Astrocyte of the cerebellum (primary cell): ENCODE data around the gene TPX2.
"Not testable (repeated sequence)": the region's sequence is repeated elsewhere in the genome, so short reads cannot be mapped to it uniquely, and the experiment has no call there.

ENCODE experiments used
- DNase-seq: peaks from one replicate; pipeline ENCODE4 v3.0.0-alpha.2; 2011; ENCODE audit warnings: low read depth
- H3K4me3 ChIP-seq: 2 replicates; pipeline ENCODE4 v1.5.1; 2011; ENCODE audit warnings: mild to moderate bottlenecking, low read depth, low read length, moderate library complexity
- in situ Hi-C: cut with HindIII; loops from 2 replicates; pipeline ENCODE4 v1.10.0; 2017; ENCODE audit warnings: low sequenced_read_pairs
- TF ChIP-seq, protein P1 (sequence below): IDR thresholded peaks from 2 replicates; pipeline ENCODE4 v1.5.1; 2012; ENCODE audit warnings: low read length, low read depth, moderate library complexity, mild to moderate bottlenecking; ENCODE audit errors: missing control alignments

Gene TPX2

DNA sequence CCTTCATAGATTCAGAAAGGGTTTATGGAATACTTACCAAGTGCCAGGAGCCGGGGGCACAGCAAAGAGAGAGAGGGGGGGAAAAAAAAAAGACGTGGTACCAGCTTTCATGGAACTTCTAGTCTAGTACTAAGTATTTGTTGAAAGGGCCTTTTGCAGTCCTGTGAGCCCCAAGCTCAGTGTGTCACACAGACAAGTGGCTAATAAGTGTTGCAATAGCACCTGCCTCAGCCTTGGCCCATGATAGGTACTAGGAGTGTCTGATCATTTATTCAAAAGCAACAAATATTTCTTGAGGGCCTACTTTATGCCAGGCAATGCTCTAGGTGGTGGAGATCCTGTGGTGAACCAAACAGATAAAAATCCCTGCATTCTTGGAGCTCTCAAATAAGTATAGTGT lies 88.0 kb downstream of the TPX2 start:
- in situ Hi-C loops = no loop called here
- no peak for DNase-seq
- TF ChIP-seq, protein P1, sequence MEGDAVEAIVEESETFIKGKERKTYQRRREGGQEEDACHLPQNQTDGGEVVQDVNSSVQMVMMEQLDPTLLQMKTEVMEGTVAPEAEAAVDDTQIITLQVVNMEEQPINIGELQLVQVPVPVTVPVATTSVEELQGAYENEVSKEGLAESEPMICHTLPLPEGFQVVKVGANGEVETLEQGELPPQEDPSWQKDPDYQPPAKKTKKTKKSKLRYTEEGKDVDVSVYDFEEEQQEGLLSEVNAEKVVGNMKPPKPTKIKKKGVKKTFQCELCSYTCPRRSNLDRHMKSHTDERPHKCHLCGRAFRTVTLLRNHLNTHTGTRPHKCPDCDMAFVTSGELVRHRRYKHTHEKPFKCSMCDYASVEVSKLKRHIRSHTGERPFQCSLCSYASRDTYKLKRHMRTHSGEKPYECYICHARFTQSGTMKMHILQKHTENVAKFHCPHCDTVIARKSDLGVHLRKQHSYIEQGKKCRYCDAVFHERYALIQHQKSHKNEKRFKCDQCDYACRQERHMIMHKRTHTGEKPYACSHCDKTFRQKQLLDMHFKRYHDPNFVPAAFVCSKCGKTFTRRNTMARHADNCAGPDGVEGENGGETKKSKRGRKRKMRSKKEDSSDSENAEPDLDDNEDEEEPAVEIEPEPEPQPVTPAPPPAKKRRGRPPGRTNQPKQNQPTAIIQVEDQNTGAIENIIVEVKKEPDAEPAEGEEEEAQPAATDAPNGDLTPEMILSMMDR = no peak
- no peak overlapping the region for H3K4me3 ChIP-seq

DNA sequence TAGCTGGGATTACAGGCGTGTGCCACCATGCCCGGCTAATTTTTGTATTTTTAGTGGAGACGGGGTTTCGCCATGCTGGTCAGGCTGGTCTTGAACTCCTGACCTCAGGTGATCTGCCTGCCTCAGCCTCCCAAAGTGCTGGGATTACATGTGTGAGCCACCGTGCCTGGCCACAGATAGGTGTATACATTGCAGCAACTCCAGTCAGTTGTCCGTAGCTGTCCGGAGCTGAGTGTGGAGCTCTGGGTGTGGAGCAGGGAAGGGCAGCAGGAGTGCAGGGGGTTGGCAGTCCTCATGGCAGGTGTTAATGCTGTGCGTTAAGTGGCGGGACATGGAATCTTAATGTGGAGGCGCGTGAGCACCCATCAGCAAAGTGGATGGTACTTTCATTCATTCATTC lies 88.9 kb downstream of the TPX2 start:
- in situ Hi-C loops, H3K4me3 ChIP-seq, DNase-seq: not testable (repeated sequence)

DNA sequence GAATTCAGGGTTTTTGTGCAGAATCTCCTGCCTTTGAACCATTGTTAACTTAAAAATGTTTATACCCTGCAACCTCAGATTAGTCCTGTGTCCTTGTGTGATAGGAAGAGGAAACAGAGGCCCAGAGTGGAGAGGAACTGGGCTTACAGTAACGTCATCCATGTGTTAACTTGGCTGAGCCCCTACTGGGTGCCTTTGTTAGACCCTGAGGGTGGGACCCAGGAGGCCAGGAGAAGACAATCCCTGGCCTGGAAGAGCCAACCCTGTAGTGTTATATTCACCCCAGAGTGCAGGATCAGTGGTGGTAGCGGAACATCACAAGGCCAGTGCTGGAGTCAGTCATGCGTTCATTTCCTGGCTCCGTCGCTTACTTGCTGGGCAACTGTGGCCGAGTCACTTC lies 90.6 kb downstream of the TPX2 start:
- in situ Hi-C loops = no loop called here

DNA sequence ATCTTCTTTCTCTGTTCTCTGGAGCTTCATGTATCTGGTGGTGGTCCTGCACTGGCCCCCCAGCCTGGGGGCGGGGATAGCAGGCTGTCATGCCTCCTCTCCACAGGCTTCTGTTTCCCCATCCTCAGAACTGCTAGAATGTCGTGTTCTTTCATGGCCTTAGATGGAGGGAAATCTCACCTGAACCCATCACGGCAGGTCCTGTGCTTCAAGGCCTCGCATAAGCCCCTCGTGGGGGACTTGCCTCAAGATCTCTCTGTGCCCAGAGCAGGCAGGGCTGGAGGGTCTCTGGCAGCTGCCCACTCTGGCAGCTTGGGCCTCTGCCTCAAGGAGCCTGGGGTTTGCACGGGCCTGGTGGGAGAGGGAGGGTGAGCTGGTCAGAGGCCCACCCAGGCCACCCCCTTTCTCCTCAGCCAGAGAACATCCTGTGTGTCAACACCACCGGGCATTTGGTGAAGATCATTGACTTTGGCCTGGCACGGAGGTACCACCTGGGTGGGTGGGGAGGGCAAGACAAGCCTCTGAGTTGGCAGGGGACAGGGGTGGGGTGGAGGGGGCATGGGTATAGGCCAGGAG lies 91.4 kb downstream of the TPX2 start:
- H3K4me3 ChIP-seq = no peak overlapping the region
- in situ Hi-C loops = no loop called here
- TF ChIP-seq, protein P1 = no peak
- no peak for DNase-seq

More for the DNA sequence above, 90.6 kb downstream of the TPX2 start:
- TF ChIP-seq, protein P1 = no peak
- DNase-seq = no peak
- H3K4me3 ChIP-seq = no peak overlapping the region

DNA sequence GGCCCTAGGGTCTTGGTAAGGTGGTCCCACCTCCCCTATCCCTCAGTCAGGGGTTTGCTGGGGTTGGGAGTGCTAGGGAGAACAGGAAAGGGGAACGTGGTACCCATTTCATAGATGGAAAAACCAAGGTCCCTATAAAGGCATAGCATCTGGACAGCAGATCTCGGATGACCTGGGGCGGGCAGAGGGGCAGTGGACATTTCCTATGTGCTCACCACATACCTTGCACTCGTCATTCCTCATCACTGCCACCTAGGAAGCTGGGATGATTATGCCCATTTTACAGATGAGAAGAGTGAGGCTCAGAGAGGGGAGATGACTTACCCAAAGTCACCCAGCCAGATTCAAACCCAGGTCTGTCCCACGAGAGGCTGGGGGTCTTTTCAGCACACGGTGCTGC lies 92.1 kb downstream of the TPX2 start:
- no peak overlapping the region for H3K4me3 ChIP-seq
- TF ChIP-seq, protein P1 = no peak
- DNase-seq = no peak
- in situ Hi-C loops = no loop called here

DNA sequence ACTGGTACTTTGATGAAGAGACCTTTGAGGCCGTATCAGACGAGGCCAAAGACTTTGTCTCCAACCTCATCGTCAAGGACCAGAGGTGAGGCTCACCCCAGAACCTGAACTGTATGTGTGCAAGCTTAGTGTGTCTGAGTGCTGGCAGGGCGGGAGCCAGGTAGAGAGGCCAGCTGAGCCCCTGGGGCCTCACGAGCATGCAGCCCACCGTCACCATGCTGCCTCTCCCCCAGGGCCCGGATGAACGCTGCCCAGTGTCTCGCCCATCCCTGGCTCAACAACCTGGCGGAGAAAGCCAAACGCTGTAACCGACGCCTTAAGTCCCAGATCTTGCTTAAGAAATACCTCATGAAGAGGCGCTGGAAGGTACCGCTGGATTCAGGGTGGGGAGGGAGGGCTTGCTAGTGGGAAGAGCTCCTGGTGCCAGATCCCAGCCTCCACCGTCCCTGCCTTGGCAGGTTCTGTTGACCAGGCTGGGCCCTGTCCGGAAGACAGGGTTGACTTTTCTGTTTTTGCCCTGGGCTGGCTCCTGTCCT lies 92.7 kb downstream of the TPX2 start:
- TF ChIP-seq, protein P1 = no peak
- H3K4me3 ChIP-seq = no peak overlapping the region
- in situ Hi-C loops = no loop called here
- no peak for DNase-seq

DNA sequence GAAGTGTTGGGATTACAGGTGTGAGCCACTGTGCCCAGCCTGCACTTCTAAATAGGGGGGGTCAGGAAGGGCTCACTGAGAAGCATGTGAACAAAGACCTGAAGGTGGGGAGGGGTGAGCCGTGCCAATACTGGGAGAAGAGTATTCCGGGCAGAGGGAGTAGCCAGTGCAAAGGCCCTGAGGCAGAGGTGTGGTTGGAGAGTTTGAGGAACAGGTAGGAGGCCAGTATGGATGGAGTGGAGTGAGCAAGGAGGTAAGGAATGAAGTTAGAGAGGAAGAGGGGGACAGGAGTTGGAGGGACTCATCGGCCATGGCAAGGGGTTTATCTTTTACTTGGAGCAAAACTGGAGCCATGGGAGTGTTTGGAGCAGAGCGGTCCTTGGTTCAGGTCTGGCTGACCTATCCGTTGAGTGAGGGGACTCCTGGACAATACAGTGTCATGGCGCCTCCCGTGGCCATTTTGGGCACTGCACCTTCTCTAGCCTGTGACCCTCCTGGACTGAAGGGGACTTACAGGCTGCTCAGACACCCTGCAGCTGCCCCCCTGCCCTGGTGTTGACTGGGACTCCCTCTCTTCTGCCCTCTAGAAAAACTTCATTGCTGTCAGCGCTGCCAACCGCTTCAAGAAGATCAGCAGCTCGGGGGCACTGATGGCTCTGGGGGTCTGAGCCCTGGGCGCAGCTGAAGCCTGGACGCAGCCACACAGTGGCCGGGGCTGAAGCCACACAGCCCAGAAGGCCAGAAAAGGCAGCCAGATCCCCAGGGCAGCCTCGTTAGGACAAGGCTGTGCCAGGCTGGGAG lies 94.2 kb downstream of the TPX2 start:
- in situ Hi-C loops = no loop called here
- no peak for DNase-seq
- TF ChIP-seq, protein P1 = peak; percentile 88

More for the DNA sequence above, 94.2 kb downstream of the TPX2 start:
- H3K4me3 ChIP-seq = no peak overlapping the region
